GM13977 (cell line): ENCODE results near the gene PDZD4.

Experiments
- DNase-seq: peaks from one replicate; pipeline ENCODE4 v3.0.0; 2012; ENCODE audit warnings: low spot score
- in situ Hi-C: fragments of 300-500 bp; cut with MboI; formaldehyde crosslinking; loops from one replicate; pipeline ENCODE4 v1.12.0; 2022; ENCODE audit warnings: low sequenced_read_pairs, low pct_unique_long_range_greater_than_20kb, mixed read lengths, inconsistent platforms; ENCODE audit not compliant: unreplicated experiment
- TF ChIP-seq, protein P1 (sequence below): IDR thresholded peaks from 2 replicates; pipeline ENCODE4 v1.5.1; 2012; ENCODE audit warnings: mild to moderate bottlenecking, control low read depth; ENCODE audit not compliant: insufficient read depth; ENCODE audit errors: extremely low read depth, missing control alignments

Gene PDZD4

DNA sequence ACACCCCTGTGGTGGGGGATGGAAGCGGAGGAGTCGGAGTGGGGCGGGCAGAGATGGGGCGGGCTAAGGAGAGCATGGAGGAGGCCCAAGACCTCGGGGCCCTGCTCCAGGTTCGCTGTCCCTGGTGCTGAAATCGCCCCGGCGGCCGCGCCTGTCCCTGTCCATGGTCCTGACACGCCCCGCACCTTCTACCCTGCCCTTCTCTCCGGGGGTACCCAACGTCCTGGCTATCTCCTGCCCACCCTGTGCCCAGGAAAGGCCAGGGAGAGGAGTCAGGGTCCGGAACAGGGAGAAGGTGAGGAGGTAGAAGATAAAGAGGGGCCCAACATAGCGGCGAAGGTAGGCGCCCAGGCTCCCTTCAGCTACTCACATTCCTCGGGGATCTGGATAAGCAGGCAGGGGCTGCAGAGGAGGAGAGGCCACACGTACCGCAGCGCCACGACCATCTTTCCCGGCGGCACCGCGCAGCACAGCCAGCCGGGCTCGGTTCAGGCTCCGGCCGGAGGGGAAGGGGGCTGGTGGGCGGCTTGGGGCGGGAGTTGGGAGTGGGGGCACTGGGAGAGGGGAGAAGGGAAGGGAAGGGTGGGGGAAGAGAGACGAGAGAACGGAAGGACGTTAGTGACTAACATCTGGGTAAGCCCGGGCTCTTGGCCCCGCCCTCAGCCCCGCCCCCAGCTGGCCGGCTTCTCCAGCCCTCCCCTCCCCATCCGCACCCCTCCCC, 45.2 kb upstream of the PDZD4 start:
- in situ Hi-C loops, result no loop called here
- TF ChIP-seq, protein P1, sequence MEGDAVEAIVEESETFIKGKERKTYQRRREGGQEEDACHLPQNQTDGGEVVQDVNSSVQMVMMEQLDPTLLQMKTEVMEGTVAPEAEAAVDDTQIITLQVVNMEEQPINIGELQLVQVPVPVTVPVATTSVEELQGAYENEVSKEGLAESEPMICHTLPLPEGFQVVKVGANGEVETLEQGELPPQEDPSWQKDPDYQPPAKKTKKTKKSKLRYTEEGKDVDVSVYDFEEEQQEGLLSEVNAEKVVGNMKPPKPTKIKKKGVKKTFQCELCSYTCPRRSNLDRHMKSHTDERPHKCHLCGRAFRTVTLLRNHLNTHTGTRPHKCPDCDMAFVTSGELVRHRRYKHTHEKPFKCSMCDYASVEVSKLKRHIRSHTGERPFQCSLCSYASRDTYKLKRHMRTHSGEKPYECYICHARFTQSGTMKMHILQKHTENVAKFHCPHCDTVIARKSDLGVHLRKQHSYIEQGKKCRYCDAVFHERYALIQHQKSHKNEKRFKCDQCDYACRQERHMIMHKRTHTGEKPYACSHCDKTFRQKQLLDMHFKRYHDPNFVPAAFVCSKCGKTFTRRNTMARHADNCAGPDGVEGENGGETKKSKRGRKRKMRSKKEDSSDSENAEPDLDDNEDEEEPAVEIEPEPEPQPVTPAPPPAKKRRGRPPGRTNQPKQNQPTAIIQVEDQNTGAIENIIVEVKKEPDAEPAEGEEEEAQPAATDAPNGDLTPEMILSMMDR, result no peak
- peak; percentile 81 for DNase-seq

GRCh38 chrX:153874366-153875125, 44.2 kb upstream of the PDZD4 start:
- peak; percentile 24 for DNase-seq
- in situ Hi-C loops, result no loop called here
- TF ChIP-seq, protein P1, result no peak

DNA sequence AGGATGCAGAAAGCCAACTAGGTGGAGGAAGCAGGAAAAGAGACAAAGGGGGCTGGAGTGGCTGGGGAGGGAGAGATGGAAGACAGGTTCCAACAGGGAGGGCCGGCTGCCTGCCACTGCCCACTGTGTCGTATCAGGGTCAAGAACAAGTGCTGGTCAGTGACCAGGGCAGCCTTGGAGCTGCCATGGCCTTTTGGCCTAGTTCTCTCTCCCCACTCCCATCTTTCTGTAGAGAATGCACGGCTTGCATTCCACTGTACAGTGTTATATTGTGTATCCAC, 43.7 kb upstream of the PDZD4 start:
- in situ Hi-C loops, result no loop called here
- no peak for DNase-seq
- TF ChIP-seq, protein P1, result no peak

DNA sequence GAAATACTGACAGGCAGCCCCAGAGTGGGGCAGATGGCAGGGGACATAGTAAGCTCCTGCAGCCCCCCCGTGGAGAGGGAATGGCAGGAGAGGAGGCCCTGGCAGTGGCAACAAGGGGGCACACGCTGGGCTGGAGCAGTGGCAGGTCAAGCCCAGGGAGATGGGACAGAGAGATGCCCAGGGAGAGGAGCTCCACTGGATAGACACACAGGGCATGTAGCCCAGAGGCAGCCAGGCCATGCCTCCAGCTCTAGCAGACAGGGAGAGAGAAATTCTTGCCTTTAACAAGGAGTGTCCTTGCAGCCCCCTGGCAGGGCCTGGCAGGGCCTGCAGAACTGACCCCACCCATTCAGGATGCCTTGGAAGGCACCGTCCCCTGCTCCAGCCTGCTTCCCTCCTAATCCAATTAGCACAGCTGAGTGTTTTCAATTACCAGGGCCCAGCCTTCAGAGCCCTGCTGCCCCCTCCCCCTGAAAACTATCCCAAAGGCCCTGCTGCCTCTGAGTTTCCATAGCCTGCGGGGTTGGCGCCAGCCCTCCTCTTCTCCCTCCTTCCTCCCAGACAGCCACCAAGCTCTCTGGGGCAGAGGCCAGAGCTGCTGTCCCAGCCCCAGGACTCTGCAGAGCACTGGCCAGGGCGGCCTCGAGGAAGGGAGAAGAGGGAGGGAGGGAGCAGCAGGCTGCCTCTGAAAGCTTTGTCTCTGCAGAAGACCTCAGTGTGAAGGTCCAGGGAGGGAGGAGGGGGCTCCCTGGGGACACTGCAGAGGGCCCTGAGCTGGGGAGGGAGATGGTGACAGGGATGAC, 43.1 kb upstream of the PDZD4 start:
- TF ChIP-seq, protein P1, result no peak
- in situ Hi-C loops, result no loop called here
- DNase-seq, result peak; percentile 26

GRCh38 chrX:153871946-153872878, 41.9 kb upstream of the PDZD4 start:
- in situ Hi-C loops, result no loop called here
- TF ChIP-seq, protein P1, result no peak
- peak; percentile 29 for DNase-seq

DNA sequence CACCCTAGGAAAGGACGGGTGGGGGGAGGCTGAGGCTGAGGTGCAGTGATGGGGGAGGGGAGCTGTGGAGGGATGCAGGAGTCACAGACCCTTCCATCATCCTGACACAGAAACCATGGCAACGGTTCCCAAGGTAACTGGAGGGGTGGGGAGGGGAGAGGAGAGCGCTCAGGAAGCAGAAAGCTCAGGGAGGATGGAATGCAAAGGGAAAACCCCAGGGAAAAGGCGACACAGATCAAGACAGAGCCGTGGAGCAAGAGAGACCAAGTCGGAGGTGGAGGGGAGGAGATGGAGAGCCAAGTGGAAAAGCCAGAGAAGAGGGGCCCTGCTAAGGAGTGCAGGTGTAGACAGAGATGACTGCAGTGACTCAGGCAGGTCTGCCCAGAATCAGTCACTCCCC, 41.1 kb upstream of the PDZD4 start:
- TF ChIP-seq, protein P1, result no peak
- no peak for DNase-seq
- in situ Hi-C loops, result no loop called here
